ENCODE data around the gene PCTP. TPM values are rescaled to one million over a fixed set of nuclear protein-coding genes. Genes with fewer than 3 reads are reported as not detected.

Gene PCTP
- total RNA-seq, 1 donor from 2014 or later, result 15.4 TPM

- H3K27ac Mint-ChIP-seq (ENCODE audit: unreplicated experiment), result no peak overlapping the region
- peaks cover 15% of the 10 kb centered on the region for H3K4me1 Mint-ChIP-seq
Measured at GRCh38 chr17:55747209-55747608, 3.6 kb upstream of the PCTP start.

GRCh38 chr17:55748841-55749240 lies 2.0 kb upstream of the PCTP start:
- no peak for DNase-seq (ENCODE audit: low read depth, low spot score)
- TF ChIP-seq CTCF (conservative IDR thresholded peaks at IDR 0.05), result no peak
- Mint-ChIP-seq H3K27me3 (ENCODE audit: low read depth) (no peaks in the 10 kb centered on the region), H3K36me3 (ENCODE audit: low read depth) (no peaks in the 10 kb centered on the region), H3K4me1 (peaks cover 22% of the 10 kb centered on the region), H3K4me3 (peak overlapping the region; percentile 18), H3K9me3 (peaks cover 3% of the 10 kb centered on the region), H3K27ac (ENCODE audit: unreplicated experiment) (no peak overlapping the region)

More at GRCh38 chr17:55747209-55747608, 3.6 kb upstream of the PCTP start:
- TF ChIP-seq CTCF (conservative IDR thresholded peaks at IDR 0.05), result no peak
- Mint-ChIP-seq H3K27me3 (ENCODE audit: low read depth) (no peaks in the 10 kb centered on the region), H3K36me3 (ENCODE audit: low read depth) (no peaks in the 10 kb centered on the region), H3K4me3 (no peak overlapping the region), H3K9me3 (peaks cover 3% of the 10 kb centered on the region)
- no peak for DNase-seq (ENCODE audit: low read depth, low spot score)

- no peak overlapping the region for H3K27ac Mint-ChIP-seq (ENCODE audit: unreplicated experiment)
- DNase-seq (ENCODE audit: low read depth, low spot score), result no peak
- H3K27me3 Mint-ChIP-seq (ENCODE audit: low read depth), result no peaks in the 10 kb centered on the region
- TF ChIP-seq CTCF (conservative IDR thresholded peaks at IDR 0.05), result no peak
- H3K9me3 Mint-ChIP-seq, result peaks cover 3% of the 10 kb centered on the region
- H3K4me1 Mint-ChIP-seq, result peaks cover 22% of the 10 kb centered on the region
- H3K36me3 Mint-ChIP-seq (ENCODE audit: low read depth), result no peaks in the 10 kb centered on the region
- H3K4me3 Mint-ChIP-seq, result peak overlapping the region; percentile 92
Measured at GRCh38 chr17:55749985-55750384, 866 bp upstream of the PCTP start.

DNA sequence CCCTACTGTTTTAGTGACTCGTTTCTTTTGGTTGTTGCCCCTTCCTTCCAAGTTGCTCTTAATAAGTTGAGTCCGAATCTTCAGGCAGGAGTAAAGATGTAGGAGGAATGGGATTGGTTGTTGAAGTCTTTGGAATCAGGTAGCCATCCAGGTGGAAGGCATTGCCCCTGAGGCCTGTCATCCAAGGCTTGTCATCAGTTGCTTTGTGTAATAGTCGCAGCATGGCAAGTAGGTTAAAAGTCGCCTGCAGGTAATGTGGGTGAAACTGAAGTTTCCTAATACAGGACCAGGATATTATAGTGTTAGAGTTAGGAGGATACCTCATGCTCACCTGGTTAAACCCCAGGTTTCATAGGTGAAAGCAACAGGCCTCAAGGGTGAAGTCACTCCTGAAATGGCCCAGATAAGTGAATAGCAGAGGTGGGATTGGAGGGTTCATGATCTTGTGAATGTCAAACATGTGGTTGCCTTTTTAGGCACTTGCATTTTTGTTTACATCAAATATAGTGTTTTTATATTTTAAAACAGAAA lies 934 bp downstream of the PCTP start:
- TF ChIP-seq CTCF (conservative IDR thresholded peaks at IDR 0.05), result no peak
- Mint-ChIP-seq H3K9me3 (peaks cover 3% of the 10 kb centered on the region), H3K4me3 (peak overlapping the region; percentile 92), H3K36me3 (ENCODE audit: low read depth) (peaks cover 3% of the 10 kb centered on the region), H3K27ac (ENCODE audit: unreplicated experiment) (peak overlapping the region; percentile 47), H3K27me3 (ENCODE audit: low read depth) (no peaks in the 10 kb centered on the region), H3K4me1 (peaks cover 22% of the 10 kb centered on the region)
- DNase-seq (ENCODE audit: low read depth, low spot score), result no peak

DNA sequence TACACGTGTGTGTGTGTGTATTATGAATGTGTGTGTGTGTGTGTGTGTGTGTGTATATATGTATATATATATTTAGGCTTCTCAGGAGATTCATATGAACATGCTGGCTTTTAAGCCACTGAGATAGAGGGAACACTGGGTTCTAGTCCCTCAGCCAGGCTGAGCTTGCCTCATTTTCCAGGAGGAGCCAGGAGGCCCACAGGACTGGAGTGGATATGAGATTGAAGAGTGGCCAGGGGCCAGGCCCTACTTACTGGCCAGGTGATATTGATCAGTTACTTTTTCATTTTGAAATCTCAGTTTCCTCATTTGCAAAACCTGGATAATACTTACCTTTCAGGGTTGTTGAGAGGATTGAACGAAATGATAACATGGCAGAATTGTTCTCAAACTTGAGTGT lies 5.8 kb downstream of the PCTP start:
- TF ChIP-seq CTCF (conservative IDR thresholded peaks at IDR 0.05), result no peak
- H3K4me1 Mint-ChIP-seq, result peaks cover 11% of the 10 kb centered on the region
- no peak overlapping the region for H3K4me3 Mint-ChIP-seq
- no peak overlapping the region for H3K27ac Mint-ChIP-seq (ENCODE audit: unreplicated experiment)
- DNase-seq (ENCODE audit: low read depth, low spot score), result no peak
- H3K9me3 Mint-ChIP-seq, result no peaks in the 10 kb centered on the region
- H3K36me3 Mint-ChIP-seq (ENCODE audit: low read depth), result peaks cover 3% of the 10 kb centered on the region
- no peaks in the 10 kb centered on the region for H3K27me3 Mint-ChIP-seq (ENCODE audit: low read depth)

Data from neural crest cell (in vitro differentiated cells).